GM11168 (cell line): ENCODE data around the gene TRIM38.

ENCODE experiments used
- in situ Hi-C: fragments of 300-500 bp; cut with MboI; formaldehyde crosslinking; loops from one replicate; pipeline ENCODE4 v1.12.0; 2022; ENCODE audit warnings: low sequenced_read_pairs; ENCODE audit not compliant: unreplicated experiment

Gene TRIM38

GRCh38 chr6:26024651-26025046, 62.0 kb downstream of the TRIM38 start:
- in situ Hi-C loops = loop anchor here (25.0 kb wide), 1 partner anchor 163 kb away; a partner anchor contains a TSS

GRCh38 chr6:26025047-26025893, 62.7 kb downstream of the TRIM38 start:
- in situ Hi-C loops = loop anchor here (25.0 kb wide), 1 partner anchor 162 kb away; a partner anchor contains a TSS

- in situ Hi-C loops = loop anchor here (25.0 kb wide), 1 partner anchor 161 kb away; a partner anchor contains a TSS
Measured at GRCh38 chr6:26025894-26026832, 63.6 kb downstream of the TRIM38 start.

GRCh38 chr6:26026833-26027490, 64.4 kb downstream of the TRIM38 start:
- in situ Hi-C loops = loop anchor here (25.0 kb wide), 1 partner anchor 160 kb away; a partner anchor contains a TSS

GRCh38 chr6:26027491-26028211, 65.0 kb downstream of the TRIM38 start:
- in situ Hi-C loops = loop anchor here (25.0 kb wide), 1 partner anchor 160 kb away; a partner anchor contains a TSS

- in situ Hi-C loops = loop anchor here (25.0 kb wide), 1 partner anchor 159 kb away; a partner anchor contains a TSS
Measured at GRCh38 chr6:26028212-26028745, 65.7 kb downstream of the TRIM38 start.

GRCh38 chr6:26028746-26029569, 66.4 kb downstream of the TRIM38 start:
- in situ Hi-C loops = loop anchor here (25.0 kb wide), 1 partner anchor 158 kb away; a partner anchor contains a TSS

GRCh38 chr6:26029570-26029856, 66.9 kb downstream of the TRIM38 start:
- in situ Hi-C loops = loop anchor here (25.0 kb wide), 1 partner anchor 158 kb away; a partner anchor contains a TSS

- in situ Hi-C loops = loop anchor here (5.0 to 25.0 kb wide), 3 partner anchors 157 to 1805 kb away; a partner anchor contains a TSS
Measured at GRCh38 chr6:26029857-26030653, 67.5 kb downstream of the TRIM38 start.

GRCh38 chr6:26030716-26031115, 68.1 kb downstream of the TRIM38 start:
- in situ Hi-C loops = loop anchor here (5.0 to 25.0 kb wide), 3 partner anchors 157 to 1804 kb away; a partner anchor contains a TSS

GRCh38 chr6:26031151-26031594, 68.6 kb downstream of the TRIM38 start:
- in situ Hi-C loops = loop anchor here (5.0 to 25.0 kb wide), 3 partner anchors 156 to 1804 kb away; a partner anchor contains a TSS

- in situ Hi-C loops = loop anchor here (5.0 to 25.0 kb wide), 3 partner anchors 156 to 1803 kb away; a partner anchor contains a TSS
Measured at GRCh38 chr6:26031595-26032339, 69.2 kb downstream of the TRIM38 start.

GRCh38 chr6:26032340-26033084, 69.9 kb downstream of the TRIM38 start:
- in situ Hi-C loops = loop anchor here (5.0 to 25.0 kb wide), 3 partner anchors 155 to 1802 kb away; a partner anchor contains a TSS

- in situ Hi-C loops = loop anchor here (5.0 to 25.0 kb wide), 3 partner anchors 154 to 1801 kb away; a partner anchor contains a TSS
Measured at GRCh38 chr6:26033085-26033940, 70.7 kb downstream of the TRIM38 start.

- in situ Hi-C loops = loop anchor here (5.0 to 25.0 kb wide), 3 partner anchors 153 to 1801 kb away; a partner anchor contains a TSS
Measured at GRCh38 chr6:26033941-26034354, 71.3 kb downstream of the TRIM38 start.
